Heart left ventricle (tissue), 16 donors: ENCODE data around the gene SMCHD1. TPM values are rescaled to one million over a fixed set of nuclear protein-coding genes. Genes with fewer than 3 reads are reported as not detected.
"Not testable (repeated sequence)": the region's sequence is repeated elsewhere in the genome, so short reads cannot be mapped to it uniquely, and the experiment has no call there.

Experiments used
- ATAC-seq, 4 donors: fragments of 200-7000 bp; cut with Tn5 transposase; one replicate each; pipeline ENCODE4 v1.9.1; 2020 to 2022; ENCODE audit warnings: moderate library complexity in 4 of 4, mild to moderate bottlenecking in 3 of 4, moderate number of reproducible peaks in 1 of 4
- DNase-seq, 5 donors: peaks; one replicate each; pipeline ENCODE4 v3.0.0-alpha.2; 2020
- H3K27ac ChIP-seq, 12 donors: fragments of 200-600 bp; sonication (generic) in 4 of 12; one replicate each; pipeline versions ENCODE4 v1.5.0 to v1.8.0; 2016 to 2022; ENCODE audit warnings: mild to moderate bottlenecking in 2 of 12
- H3K27me3 ChIP-seq, 9 donors: fragments of 200-600 bp; sonication (generic) in 2 of 9; one replicate each; pipeline versions ENCODE4 v1.5.1 to v1.8.0; 2016 to 2022; ENCODE audit warnings: mild to moderate bottlenecking in 3 of 9
- H3K36me3 ChIP-seq, 9 donors: fragments of 200-600 bp; sonication (generic) in 2 of 9; one replicate each; pipeline versions ENCODE4 v1.5.0 to v1.8.0; 2018 to 2022; ENCODE audit warnings: mild to moderate bottlenecking in 2 of 9
- H3K4me1 ChIP-seq, 12 donors: fragments of 200-600 bp; sonication (generic) in 4 of 12; one replicate each; pipeline versions ENCODE4 v1.5.0 to v1.8.0; 2016 to 2022; ENCODE audit warnings: mild to moderate bottlenecking in 3 of 12
- H3K4me3 ChIP-seq, 12 donors: fragments of 200-600 bp; sonication (generic) in 4 of 12; one replicate each; pipeline versions ENCODE4 v1.5.0 to v1.8.0; 2017 to 2022; ENCODE audit warnings: mild to moderate bottlenecking in 9 of 12, moderate library complexity in 4 of 12
- H3K9me3 ChIP-seq, 12 donors: fragments of 200-600 bp; sonication (generic) in 4 of 12; one replicate each; pipeline versions ENCODE4 v1.5.0 to v1.8.0; 2016 to 2022; ENCODE audit warnings: mild to moderate bottlenecking in 1 of 12
- CTCF ChIP-seq, 12 donors: fragments of 200-600 bp; sonication (generic) in 4 of 12; IDR thresholded peaks; one replicate each; pipeline versions ENCODE4 v1.5.0 to v1.8.0; 2018 to 2022; ENCODE audit warnings: antibody characterized with exemption in 12 of 12, mild to moderate bottlenecking in 5 of 12
- POLR2A ChIP-seq, 2 donors: fragments of 450-650 bp; IDR thresholded peaks; one replicate each; pipeline ENCODE4 v1.6.1; 2017; ENCODE audit warnings: antibody characterized with exemption in 2 of 2, mild to moderate bottlenecking in 2 of 2, moderate library complexity in 2 of 2
- WGBS, 4 donors: extraction: QIAGEN DNeasy Blood & Tissue Kit in 2 of 4; methylation state at CpG; one replicate each; pipeline versions ENCODE4 v1.1.5 to v1.1.7; 2013 to 2018; 5-methylcytosine and 5-hydroxymethylcytosine counted together
- intact Hi-C, 10 donors: fragments of 100-400 bp; cut with DNase I; formaldehyde crosslinking; loops; one replicate each; pipeline versions ENCODE4 v1.11.1 to v1.14.2; 2022
- polyA plus RNA-seq, 2 donors: library from polyadenylated mRNA; stranded (reverse); fragments of 200-250 nt; gene quantifications; one replicate each; pipeline ENCODE4 v1.2.3, GENCODE V29; 2013
- total RNA-seq, 9 donors: library from RNA; depleted of rRNA in 2 of 9; stranded (reverse); fragments of >200 nt in 2 of 9; fragmentation: NEBNext Ultra II Directional in 3 of 9; extraction: Animal tissue kit (Norgen Biotek cat#: 25700) in 3 of 9; gene quantifications; one replicate each; pipeline versions ENCODE4 v1.1.0 to v1.2.4, GENCODE V29; 2016 to 2023
- donor health status: ischemic (EF 13 %, LVEDD 7.1; RV severe dilation, severe dysfunction).
- donor health status: healthy with polysubstance abuse.
- donor health status: DM: no; HTN: yes; CAD: no.
- donor health status: DM: no; HTN: no; CAD: no.
- donor health status: ischemic (EF 25% LVEDD 6.9; RV normal size, moderate dysfunction).
- donor health status: ischemic (EF 25% LVEDD 5.7; RV mildly dilated, moderate dysfunction).
- donor health status: healthy.
- donor health status: DM: yes; HTN: yes; CAD: no.
- donor health status: ischemic (EF 35%, LVEDD 5.7; RV mildly dilated, moderate dysfunction).
- donor health status: nonischemic (EF 11% LVEDD 7.7; RV severe dilation, severe dysfunction).
- donor health status: DM: yes; HTN: yes; CAD: no.
- donor health status: PGD.
- donor health status: ischemic (EF 29% LVEDD 5.4; RV normal size, mild dysfunction).
- donor health status: nonischemic (EF 23%, LVEDD 6.1; RV moderate dilation, normal function).

Gene SMCHD1
- total and polyA plus RNA-seq, 11 donors, result 5.7 to 45.9 (median 28.6) TPM

DNA sequence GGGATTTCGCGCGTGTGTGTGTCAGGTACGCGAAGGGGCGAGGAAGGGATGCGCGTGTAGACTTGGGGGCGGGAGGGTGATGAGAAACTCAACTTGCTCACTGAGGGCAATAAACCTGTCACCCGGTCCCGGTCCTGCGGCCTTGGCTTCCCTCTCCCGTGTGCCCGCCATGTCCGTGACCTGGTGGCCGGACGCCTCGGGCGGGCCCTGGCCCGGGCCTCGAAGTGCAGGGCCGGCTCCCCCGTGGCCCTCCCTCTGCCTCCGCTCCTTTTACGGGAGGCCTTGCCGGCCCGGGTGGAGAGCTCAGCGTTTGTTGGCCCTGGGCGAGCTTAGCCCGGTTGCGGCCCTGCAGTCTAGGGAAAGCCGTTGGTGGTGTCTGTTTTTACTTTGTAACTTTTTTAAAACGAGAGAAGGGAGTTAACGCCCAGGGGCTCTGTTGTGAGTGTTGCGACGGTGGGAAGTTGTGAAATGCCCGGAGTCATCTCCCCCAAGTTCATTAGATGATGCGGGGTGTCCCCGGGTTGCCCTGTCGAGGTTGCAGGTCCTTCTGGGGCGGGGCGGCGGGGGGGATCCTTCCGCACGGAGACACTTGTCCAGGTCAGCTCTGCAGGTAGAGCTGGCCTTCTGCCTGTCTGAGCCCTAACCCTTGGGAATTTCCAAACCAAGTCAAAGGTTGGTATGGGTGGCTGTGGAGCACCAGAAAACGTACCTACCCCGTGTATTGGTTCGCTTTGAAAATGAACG, 883 bp downstream of the SMCHD1 start:
- H3K27me3 ChIP-seq, result no peaks in the 10 kb centered on the region
- H3K9me3 ChIP-seq, result no peaks in the 10 kb centered on the region
- peak; percentile 64 to 82 (median 72) for DNase-seq
- 0 to 1% (median 0%) methylated on average over 35 to 49 of the region's 49 CpGs for WGBS, 4 donors
- ATAC-seq, result peak; percentile 69 to 80 (median 80)
- peak overlapping the region; percentile 94 to 99 (median 98) for H3K27ac ChIP-seq
- TF ChIP-seq CTCF (IDR thresholded peaks at IDR 0.05) (no peak), POLR2A (IDR thresholded peaks at IDR 0.05) (no peak)
- peak overlapping the region; percentile 66 to 99 (median 92) for H3K4me3 ChIP-seq
- H3K36me3 ChIP-seq, result peaks cover 0 to 6% (median 0%) of the 10 kb centered on the region in 9 donors
- peaks cover 0 to 46% (median 23%) of the 10 kb centered on the region in 12 donors for H3K4me1 ChIP-seq
- intact Hi-C loops, result loop anchor here in 4 of 10 donors (5.0 kb wide), 2 partner anchors 84 to 89 kb away; partner anchors contain the start of genes METTL4 (in 3 of the 4) and NDC80 (in 3 of the 4)

DNA sequence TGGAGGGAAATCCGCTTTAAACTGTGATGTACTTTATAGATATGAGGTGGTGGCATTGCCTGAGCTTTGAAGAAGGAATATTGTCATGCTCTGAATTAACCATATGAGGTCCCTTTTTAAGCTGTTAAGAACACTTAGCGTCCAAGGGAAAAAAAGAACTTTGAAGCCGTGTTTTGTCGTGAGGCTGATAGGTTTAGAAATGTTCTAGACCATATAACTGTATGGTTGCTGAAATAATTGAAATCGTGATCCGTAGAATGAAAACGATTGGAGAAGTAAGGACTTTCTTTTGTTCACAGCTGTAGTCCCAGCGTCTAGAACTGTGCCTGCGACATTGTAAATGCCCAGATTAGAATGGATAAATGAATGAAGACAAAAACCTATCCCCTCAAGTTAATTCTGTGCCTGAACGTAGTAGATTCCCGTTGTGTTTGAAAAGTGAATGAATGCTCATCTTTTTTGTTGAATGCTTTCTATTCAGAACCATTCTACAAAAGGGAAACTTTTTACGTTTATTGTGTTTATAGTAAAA, 1.5 kb downstream of the SMCHD1 start:
- WGBS, 4 donors, result 5 to 7% (median 6%) methylated on average over 12 of the region's 12 CpGs
- H3K9me3 ChIP-seq, result no peaks in the 10 kb centered on the region
- intact Hi-C loops, result loop anchor here in 4 of 10 donors (5.0 kb wide), 2 partner anchors 85 to 90 kb away; partner anchors contain the start of genes METTL4 (in 3 of the 4) and NDC80 (in 3 of the 4)

DNA sequence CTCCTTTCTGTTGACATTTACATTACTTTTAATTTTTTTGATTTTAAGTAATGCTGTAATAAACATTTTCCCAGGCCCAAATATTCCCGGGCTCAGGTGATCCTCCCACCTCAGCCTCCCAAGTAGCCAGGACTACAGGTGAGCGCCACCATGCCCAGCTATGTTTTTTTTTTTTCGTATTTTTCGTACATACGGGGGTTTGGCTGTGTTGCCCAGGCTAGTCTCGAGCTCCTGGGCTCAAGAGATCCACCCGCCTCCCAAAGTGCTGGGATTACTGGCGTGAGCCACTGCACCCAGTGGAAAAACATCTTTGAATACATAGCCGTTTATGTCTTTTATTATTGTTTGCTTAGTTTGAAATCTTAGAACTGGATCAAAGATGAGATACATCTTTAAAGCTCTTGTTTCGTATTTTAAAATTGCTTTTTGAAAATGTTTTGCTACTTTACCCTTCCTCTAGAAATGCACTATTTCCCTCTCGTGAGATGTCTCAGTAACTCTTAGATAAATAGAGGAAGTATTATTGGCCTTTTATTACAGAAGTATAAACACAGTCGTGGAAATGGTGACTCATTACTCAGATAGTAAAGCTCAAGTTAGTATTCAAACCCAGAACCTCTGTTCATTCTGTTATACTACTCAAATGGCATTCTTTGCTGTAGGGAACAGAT, 2.4 kb downstream of the SMCHD1 start:
- WGBS, 4 donors, result 58 to 66% (median 62%) methylated on average over 12 of the region's 12 CpGs
- no peak for DNase-seq
- peak overlapping the region in 6 of 12 donors; percentile 15 to 99 (median 70) for H3K27ac ChIP-seq
- TF ChIP-seq CTCF (IDR thresholded peaks at IDR 0.05), result no peak
- TF ChIP-seq POLR2A (IDR thresholded peaks at IDR 0.05), result no peak
- H3K36me3 ChIP-seq, result peaks cover 0 to 6% (median 0%) of the 10 kb centered on the region in 9 donors
- peak overlapping the region in 9 of 12 donors; percentile 5 to 96 (median 93) for H3K4me3 ChIP-seq
- no peaks in the 10 kb centered on the region for H3K27me3 ChIP-seq
- intact Hi-C loops, result loop anchor here in 4 of 10 donors (5.0 kb wide), 2 partner anchors 86 to 91 kb away; partner anchors contain the start of genes METTL4 (in 3 of the 4) and NDC80 (in 3 of the 4)
- peaks cover 0 to 56% (median 23%) of the 10 kb centered on the region in 12 donors for H3K4me1 ChIP-seq
- ATAC-seq, result peak in 1 of 4 donors; percentile 21
- no peaks in the 10 kb centered on the region for H3K9me3 ChIP-seq

More for the DNA sequence above, 1.5 kb downstream of the SMCHD1 start:
- H3K4me1 ChIP-seq, result peaks cover 0 to 49% (median 23%) of the 10 kb centered on the region in 12 donors
- DNase-seq (no peak), ATAC-seq (no peak)
- no peak for TF ChIP-seq POLR2A (IDR thresholded peaks at IDR 0.05)
- TF ChIP-seq CTCF (IDR thresholded peaks at IDR 0.05), result no peak
- H3K36me3 ChIP-seq, result peaks cover 0 to 6% (median 0%) of the 10 kb centered on the region in 9 donors
- no peaks in the 10 kb centered on the region for H3K27me3 ChIP-seq
- H3K4me3 ChIP-seq, result peak overlapping the region; percentile 66 to 99 (median 92)
- H3K27ac ChIP-seq, result peak overlapping the region in 11 of 12 donors; percentile 94 to 99 (median 98)

- H3K27me3 ChIP-seq, ATAC-seq, H3K27ac ChIP-seq, H3K36me3 ChIP-seq, H3K4me3 ChIP-seq, DNase-seq, H3K9me3 ChIP-seq: not testable (repeated sequence)
- 93 to 97% (median 96%) methylated on average over 3 of the region's 3 CpGs for WGBS, 4 donors
- H3K4me1 ChIP-seq, result peaks cover 0 to 74% (median 33%) of the 10 kb centered on the region in 12 donors
- intact Hi-C loops, result loop anchor here in 1 of 10 donors (10.0 kb wide), 1 partner anchor 64 kb away; no protein-coding TSS in a partner anchor
Observed at GRCh38 chr18:2660849-2661248, 5.3 kb downstream of the SMCHD1 start.

DNA sequence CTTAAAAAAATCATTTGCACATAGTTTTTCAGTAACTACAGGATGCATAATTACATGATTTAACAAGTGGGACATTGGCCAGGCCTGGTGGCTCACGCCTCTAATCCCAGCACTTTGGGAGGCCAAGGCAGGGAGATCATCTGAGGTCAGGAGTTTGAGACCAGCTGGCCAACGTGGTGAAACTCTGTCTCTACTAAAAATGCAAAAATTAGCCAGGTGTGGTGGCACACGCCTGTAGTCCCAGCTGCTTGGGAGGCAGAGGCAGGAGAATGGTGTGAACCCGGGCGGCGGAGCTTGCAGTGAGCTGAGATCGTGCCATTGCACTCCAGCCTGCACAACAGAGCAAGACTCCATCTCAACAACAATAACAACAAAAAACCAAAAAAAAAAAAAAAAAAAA, 6.8 kb downstream of the SMCHD1 start:
- ATAC-seq, DNase-seq, H3K27ac ChIP-seq, H3K27me3 ChIP-seq, H3K9me3 ChIP-seq, H3K4me3 ChIP-seq: not testable (repeated sequence)
- intact Hi-C loops, result loop anchor here in 1 of 10 donors (10.0 kb wide), 1 partner anchor 63 kb away; no protein-coding TSS in a partner anchor
- H3K36me3 ChIP-seq, result peaks cover 0 to 18% (median 7%) of the 10 kb centered on the region in 9 donors
- H3K4me1 ChIP-seq, result peaks cover 0 to 71% (median 37%) of the 10 kb centered on the region in 12 donors
- WGBS, 4 donors, result 90 to 94% (median 93%) methylated on average over 7 of the region's 7 CpGs
